Cardiac muscle cell (in vitro differentiated cells and primary cell): Measurements from ENCODE around the gene TAS1R3. TPM values are rescaled to one million over a fixed set of nuclear protein-coding genes. Genes with fewer than 3 reads are reported as not detected.
"Not testable (repeated sequence)": the region's sequence is repeated elsewhere in the genome, so short reads cannot be mapped to it uniquely, and the experiment has no call there.

Source experiments
- DNase-seq, 2 donors: peaks; one replicate each; pipeline versions ENCODE4 v3.0.0 to v3.0.0-alpha.2; 2010 to 2017; ENCODE audit warnings: low read depth in 1 of 2, low spot score in 1 of 2
- H3K27ac ChIP-seq: fragments of 200-600 bp; sonication (generic); 2 replicates; pipeline ENCODE4 v1.5.1; 2016
- H3K27me3 ChIP-seq: fragments of 200-600 bp; sonication (generic); 2 replicates; pipeline ENCODE4 v1.6.0; 2016; ENCODE audit warnings: control low read depth
- H3K36me3 ChIP-seq: fragments of 200-600 bp; sonication (generic); 2 replicates; pipeline ENCODE4 v1.5.1; 2016; ENCODE audit warnings: control low read depth
- H3K4me1 ChIP-seq: fragments of 200-600 bp; sonication (generic); 2 replicates; pipeline ENCODE4 v1.8.1; 2017; ENCODE audit warnings: low read depth, mild to moderate bottlenecking, mixed run types
- H3K4me3 ChIP-seq: fragments of 200-600 bp; sonication (generic); 2 replicates; pipeline ENCODE4 v1.5.1; 2016; ENCODE audit warnings: mild to moderate bottlenecking
- H3K9me3 ChIP-seq: fragments of 200-600 bp; sonication (generic); 2 replicates; pipeline ENCODE4 v1.5.1; 2017; ENCODE audit warnings: low read depth, mild to moderate bottlenecking, control low read depth
- polyA plus RNA-seq: library from polyadenylated mRNA; unstranded; fragments of >200 nt; fragmentation: Nextera tagmentation; extraction: Ambion mirVana; gene quantifications from 2 replicates; pipeline ENCODE4 v1.2.1, GENCODE V29; 2016
- total RNA-seq: library from RNA; depleted of rRNA; stranded (reverse); fragments of >200 nt; gene quantifications from 2 replicates; pipeline ENCODE4 v1.2.3, GENCODE V29; 2016
- TF ChIP-seq, protein P1 (sequence below): IDR thresholded peaks from 2 replicates; pipeline ENCODE4 v1.5.1; 2012; ENCODE audit warnings: low read depth, mild to moderate bottlenecking, low read length

TAS1R3 gene
- total and polyA plus RNA-seq, 2 experiments from 2014 or later = 0.32 to 1.1 TPM

DNA sequence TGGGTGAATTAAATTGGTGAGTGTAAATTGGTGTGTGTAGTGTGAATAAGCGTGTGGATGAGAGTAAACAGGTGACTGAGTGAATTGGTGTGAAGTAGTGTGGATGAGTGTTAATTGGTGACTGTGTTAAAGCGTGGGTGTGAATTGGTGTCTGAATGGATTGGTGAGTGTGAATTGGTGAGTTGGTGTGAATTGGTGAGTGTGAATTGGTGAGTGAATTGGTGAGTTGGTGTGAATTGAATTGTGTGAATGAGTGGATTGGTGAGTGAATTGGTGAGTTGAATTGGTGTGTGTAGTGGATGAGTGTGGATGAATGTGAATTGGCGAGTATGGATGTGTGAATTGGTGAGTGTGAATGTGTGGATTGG is 35.6 kb downstream of the TAS1R3 start:
- no peak overlapping the region for H3K27ac ChIP-seq
- H3K36me3 ChIP-seq = no peaks in the 10 kb centered on the region
- TF ChIP-seq, protein P1, sequence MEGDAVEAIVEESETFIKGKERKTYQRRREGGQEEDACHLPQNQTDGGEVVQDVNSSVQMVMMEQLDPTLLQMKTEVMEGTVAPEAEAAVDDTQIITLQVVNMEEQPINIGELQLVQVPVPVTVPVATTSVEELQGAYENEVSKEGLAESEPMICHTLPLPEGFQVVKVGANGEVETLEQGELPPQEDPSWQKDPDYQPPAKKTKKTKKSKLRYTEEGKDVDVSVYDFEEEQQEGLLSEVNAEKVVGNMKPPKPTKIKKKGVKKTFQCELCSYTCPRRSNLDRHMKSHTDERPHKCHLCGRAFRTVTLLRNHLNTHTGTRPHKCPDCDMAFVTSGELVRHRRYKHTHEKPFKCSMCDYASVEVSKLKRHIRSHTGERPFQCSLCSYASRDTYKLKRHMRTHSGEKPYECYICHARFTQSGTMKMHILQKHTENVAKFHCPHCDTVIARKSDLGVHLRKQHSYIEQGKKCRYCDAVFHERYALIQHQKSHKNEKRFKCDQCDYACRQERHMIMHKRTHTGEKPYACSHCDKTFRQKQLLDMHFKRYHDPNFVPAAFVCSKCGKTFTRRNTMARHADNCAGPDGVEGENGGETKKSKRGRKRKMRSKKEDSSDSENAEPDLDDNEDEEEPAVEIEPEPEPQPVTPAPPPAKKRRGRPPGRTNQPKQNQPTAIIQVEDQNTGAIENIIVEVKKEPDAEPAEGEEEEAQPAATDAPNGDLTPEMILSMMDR = no peak
- no peaks in the 10 kb centered on the region for H3K9me3 ChIP-seq
- DNase-seq = no peak
- H3K27me3 ChIP-seq = no peaks in the 10 kb centered on the region
- peaks cover 3% of the 10 kb centered on the region for H3K4me1 ChIP-seq
- H3K4me3 ChIP-seq = no peak overlapping the region

DNA sequence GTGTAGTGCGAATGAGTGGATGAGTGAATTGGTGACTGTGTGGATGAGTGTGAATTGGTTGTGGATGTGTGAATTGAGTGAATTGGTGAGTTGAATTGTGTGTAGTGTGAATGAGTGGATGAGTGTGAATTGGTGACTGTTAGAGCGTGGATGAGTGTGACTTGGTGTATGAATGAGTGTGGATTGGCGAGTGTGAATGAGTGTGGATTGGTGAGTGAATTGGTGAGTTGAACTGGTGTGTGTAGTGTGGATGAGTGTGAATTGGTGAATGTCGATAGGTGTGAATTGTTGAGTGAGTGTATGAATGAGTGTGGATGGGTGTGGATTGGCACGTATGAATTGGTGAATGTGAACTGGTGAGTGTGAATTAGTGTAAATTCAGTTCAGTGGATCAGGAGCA is 36.2 kb downstream of the TAS1R3 start:
- Histone ChIP-seq H3K9me3 (no peaks in the 10 kb centered on the region), H3K36me3 (no peaks in the 10 kb centered on the region), H3K4me3 (no peak overlapping the region), H3K4me1 (no peaks in the 10 kb centered on the region), H3K27me3 (no peaks in the 10 kb centered on the region), H3K27ac (no peak overlapping the region)
- TF ChIP-seq, protein P1 = no peak
- DNase-seq = no peak

DNA sequence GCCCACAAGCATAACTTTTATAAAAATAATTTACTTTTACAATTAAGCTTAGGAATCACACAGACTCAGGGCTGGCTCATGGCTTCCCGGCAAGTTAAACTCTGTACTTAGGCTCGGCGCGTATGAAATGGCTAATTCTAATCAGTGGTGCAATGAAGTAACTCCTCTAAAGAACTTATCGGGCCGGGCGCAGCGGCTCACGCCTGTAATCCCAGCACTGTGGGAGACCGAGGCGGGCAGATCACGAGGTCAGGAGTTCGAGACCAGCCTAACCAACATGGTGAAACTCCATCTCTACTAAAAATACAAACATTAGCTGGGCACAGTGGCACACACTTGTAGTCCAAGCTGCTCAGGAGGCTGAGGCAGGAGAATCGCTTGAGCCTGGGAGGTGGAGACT is 39.0 kb downstream of the TAS1R3 start:
- not testable (repeated sequence) for H3K4me3 ChIP-seq, H3K27ac ChIP-seq, H3K9me3 ChIP-seq, H3K4me1 ChIP-seq, DNase-seq, H3K36me3 ChIP-seq, H3K27me3 ChIP-seq

DNA sequence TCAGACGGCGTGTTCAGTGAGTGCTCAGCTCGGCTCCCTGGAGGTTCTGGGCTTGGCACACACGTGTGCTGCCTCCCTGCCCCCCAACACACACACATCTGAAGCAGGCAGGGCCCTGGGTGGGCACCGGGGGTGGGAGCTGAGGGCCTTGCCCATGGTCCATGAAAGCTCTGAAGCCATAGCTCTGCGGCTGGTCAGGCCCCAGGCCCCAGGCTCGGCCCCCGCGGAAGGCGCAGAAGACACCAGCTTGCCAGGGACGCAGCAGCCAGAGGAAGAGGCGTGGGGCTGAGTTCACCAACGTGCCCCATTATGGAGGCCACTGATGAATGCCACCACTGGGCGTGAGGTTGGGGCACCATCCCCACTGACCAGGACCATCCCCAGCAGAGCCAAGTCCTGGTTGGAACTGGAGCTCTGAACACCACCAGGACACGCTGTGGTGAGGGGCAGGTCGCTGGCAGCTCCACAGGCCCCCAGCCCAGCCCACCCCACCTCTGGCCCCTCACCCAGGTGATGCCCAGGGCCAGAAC is 39.8 kb downstream of the TAS1R3 start:
- no peak for DNase-seq
- Histone ChIP-seq H3K4me1 (peaks cover 5% of the 10 kb centered on the region), H3K36me3 (peaks cover 4% of the 10 kb centered on the region), H3K9me3 (no peaks in the 10 kb centered on the region), H3K27me3 (no peaks in the 10 kb centered on the region), H3K27ac (no peak overlapping the region), H3K4me3 (no peak overlapping the region)
- TF ChIP-seq, protein P1 = no peak

DNA sequence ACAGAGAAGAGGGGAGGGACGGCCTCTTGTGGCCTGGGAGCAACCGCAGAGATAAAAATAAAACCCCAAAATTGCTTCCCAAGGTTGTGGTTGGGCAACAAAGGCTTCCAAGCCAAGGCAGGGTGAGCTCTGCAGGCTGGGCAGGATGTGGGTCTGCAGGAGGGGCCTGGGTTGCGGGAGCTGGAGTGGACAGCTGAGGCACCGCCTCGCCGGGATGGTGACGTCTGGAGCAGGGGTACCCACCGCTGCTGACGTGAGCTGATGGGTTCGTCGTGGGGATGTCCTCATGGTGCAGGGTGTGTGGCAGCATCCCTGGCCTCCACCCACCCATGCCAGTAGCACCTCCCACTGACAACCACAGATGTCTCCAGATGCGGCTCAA is 40.3 kb downstream of the TAS1R3 start:
- H3K27me3 ChIP-seq = no peaks in the 10 kb centered on the region
- H3K27ac ChIP-seq = no peak overlapping the region
- H3K4me1 ChIP-seq = peaks cover 5% of the 10 kb centered on the region
- no peak overlapping the region for H3K4me3 ChIP-seq
- H3K36me3 ChIP-seq = peaks cover 4% of the 10 kb centered on the region
- peak in 1 of 2 donors; percentile 24 for DNase-seq
- H3K9me3 ChIP-seq = no peaks in the 10 kb centered on the region
- TF ChIP-seq, protein P1 = no peak

DNA sequence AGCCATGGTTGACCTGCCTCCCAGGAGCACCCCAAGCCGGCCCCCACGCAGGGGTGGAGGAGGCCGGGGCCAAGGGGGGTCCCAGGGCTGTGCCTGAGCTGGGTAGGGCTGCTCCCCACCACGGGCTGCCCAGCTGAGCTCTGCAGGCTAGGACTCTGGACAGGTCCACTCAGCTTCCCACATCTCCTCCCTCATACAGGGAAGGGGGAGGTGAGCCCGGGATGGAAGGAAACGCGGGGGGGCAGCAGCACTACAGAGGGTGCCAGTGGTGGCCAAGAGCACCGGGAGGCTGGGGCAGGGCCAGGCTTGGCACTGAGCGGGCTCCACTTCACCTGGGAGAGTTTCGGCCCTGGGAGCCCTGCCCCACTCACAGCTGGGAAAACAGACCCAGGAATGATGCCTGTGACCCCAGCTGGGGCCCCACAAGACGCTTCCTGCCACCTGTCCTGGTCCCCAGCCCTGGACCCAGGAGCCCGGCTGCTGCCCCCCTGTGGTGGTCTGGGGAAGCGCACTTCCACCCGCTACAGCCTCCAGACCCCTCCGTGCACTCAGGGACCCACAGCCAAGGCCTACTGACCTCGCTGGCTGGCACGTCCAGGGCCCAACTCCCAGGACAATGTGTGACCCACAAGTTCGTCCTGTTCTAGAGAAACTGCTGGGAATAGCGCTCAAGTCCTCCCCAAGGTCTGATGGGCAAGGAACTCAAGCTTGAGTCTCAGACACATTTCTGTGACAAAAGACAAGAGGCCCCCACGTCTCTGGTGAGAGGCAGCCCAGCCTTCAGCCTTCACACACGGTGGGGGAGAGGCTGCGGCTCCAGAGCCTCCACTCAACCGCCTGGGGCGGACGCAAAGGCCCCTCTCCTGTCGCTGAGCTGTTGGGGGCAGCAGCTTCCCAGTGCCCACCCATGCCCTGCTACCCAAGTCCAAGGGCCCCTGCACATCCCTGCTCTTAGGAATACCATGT is 40.9 kb downstream of the TAS1R3 start:
- peak; percentile 60 to 76 for DNase-seq

More for the DNA sequence above, 40.9 kb downstream of the TAS1R3 start:
- H3K4me1 ChIP-seq = peaks cover 5% of the 10 kb centered on the region
- no peak overlapping the region for H3K4me3 ChIP-seq
- H3K36me3 ChIP-seq = peaks cover 4% of the 10 kb centered on the region
- TF ChIP-seq, protein P1 = peak; percentile 94
- no peak overlapping the region for H3K27ac ChIP-seq
- no peaks in the 10 kb centered on the region for H3K9me3 ChIP-seq
- H3K27me3 ChIP-seq = no peaks in the 10 kb centered on the region
